HG02970 (cell line): Measurements from ENCODE around the gene RARB.

Experiments used
- ATAC-seq: cut with Tn5 transposase; IDR thresholded peaks from one replicate; pipeline ENCODE4 v1.9.1; 2021; ENCODE audit warnings: mild to moderate bottlenecking, moderate library complexity, moderate number of reproducible peaks; ENCODE audit not compliant: unreplicated experiment, low FRiP score

Gene RARB

GRCh38 chr3:25495726-25496253, 67.7 kb downstream of the RARB start:
- no peak for ATAC-seq

DNA sequence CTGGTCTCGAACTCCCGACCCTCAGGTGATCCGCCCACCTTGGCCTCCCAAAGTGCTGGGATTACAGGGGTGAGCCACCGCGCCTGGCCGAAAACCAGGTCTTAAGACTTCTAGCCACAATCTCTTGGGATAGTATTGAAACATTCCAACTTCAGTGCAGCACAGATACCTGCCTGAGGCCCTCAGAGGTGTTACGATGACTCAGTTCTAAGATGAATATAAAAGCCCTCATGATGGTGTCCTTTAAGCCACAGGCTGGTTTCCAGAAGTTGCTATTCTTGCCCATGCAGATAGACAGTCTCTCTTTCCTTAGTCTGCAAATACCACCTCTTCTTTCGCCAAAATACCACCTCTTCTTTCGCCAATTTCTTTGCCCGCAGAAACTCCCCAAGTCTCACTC, 69.0 kb downstream of the RARB start:
- no peak for ATAC-seq

GRCh38 chr3:25500706-25501210, 72.7 kb downstream of the RARB start:
- no peak for ATAC-seq

DNA sequence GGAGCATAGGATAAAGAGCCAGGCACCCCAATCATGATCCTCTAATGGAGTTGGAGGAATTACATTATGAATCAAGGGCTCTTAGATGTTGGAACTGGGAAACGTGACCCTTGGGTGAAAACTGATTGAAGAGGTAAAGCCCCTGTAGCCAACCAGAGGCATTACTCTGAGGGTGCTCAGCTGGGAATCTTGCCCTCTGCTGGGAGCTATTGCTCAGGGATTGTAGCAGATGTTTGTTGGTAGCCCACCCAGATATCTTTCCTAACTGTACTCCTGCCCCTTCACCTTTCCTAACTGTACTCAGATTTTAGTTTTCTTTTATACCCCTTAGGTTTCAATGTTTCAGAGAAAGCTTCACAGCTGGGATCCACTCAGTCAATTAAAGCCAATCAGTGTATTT, 74.2 kb downstream of the RARB start:
- ATAC-seq, result no peak

DNA sequence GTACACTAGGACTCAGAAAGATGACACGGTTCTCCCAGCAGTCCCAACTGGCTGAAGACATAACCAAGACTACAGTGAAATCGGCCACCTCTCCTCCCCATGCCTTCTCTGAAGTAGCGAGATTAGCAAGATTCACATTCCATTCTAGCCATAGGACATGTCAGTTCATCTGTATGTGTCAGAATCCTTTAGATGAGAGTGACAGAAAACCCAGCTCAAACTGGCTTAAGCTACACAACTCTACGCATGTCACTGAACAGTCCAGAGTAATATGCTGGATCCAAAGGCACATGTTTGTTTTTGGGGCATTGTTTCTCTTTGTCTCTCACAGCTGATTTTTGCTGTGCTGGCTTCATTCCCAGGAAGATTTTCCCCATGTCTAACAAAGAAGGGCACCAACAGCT, 75.8 kb downstream of the RARB start:
- ATAC-seq, result no peak

GRCh38 chr3:25505581-25505980, 77.5 kb downstream of the RARB start:
- no peak for ATAC-seq

- ATAC-seq, result no peak
These were observed 79.7 kb downstream of the RARB start for GRCh38 chr3:25507811-25508210.

- no peak for ATAC-seq
These were observed 80.4 kb downstream of the RARB start for GRCh38 chr3:25508433-25508832.

DNA sequence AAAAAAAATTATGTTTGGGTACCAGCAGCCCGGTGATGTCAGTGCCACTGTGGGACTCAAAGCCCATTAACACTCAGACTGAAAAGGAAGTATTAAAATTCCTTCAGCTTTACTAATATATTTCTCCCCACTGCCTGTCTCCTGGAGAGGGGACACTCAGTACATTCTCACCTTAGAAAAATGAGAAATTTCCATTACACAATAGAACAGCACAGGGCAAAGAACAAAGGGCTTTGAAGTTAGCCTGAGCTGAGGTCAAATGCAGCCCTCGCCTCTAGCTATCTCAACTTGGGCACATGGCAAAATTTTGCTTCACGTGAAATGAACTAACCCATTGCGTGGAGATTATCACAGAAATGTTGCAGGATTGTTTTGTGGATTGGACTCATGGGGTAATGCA, 80.8 kb downstream of the RARB start:
- ATAC-seq, result no peak

GRCh38 chr3:25510797-25511196, 82.7 kb downstream of the RARB start:
- no peak for ATAC-seq

DNA sequence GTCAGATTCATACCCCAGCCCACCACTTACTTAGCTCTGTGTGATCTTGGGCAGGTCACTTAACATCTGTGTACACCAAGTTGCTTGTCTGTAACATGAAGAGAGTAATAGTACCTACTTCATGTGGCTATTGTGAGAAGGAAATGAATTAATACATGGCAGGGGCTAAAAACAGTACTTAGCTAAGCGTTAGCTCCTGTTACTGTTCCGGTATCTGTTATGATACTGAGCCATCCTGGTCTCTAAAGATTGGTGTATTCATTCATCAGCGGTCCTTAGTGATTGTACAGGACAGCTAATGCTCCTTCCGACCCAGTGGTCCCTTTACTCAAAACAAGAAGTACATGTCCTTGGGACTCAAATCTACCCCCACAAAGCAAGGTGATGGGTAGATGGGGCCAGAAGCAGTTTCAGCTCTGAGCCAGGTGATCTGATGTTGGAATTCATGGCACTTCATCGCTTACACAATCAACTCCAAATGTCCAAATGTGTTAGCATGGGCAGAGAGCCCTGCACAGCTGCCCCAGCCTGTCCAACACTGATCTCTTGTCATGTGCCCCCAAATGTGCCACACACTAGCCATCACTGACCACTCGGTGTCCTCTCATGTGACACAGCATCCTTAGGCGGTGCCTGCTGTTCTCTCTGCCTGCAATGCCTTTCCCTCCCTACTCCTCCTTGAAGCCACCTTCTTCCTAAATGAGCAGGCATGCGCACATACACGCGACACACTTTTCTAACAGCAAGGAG, 84.1 kb downstream of the RARB start:
- ATAC-seq, result no peak

DNA sequence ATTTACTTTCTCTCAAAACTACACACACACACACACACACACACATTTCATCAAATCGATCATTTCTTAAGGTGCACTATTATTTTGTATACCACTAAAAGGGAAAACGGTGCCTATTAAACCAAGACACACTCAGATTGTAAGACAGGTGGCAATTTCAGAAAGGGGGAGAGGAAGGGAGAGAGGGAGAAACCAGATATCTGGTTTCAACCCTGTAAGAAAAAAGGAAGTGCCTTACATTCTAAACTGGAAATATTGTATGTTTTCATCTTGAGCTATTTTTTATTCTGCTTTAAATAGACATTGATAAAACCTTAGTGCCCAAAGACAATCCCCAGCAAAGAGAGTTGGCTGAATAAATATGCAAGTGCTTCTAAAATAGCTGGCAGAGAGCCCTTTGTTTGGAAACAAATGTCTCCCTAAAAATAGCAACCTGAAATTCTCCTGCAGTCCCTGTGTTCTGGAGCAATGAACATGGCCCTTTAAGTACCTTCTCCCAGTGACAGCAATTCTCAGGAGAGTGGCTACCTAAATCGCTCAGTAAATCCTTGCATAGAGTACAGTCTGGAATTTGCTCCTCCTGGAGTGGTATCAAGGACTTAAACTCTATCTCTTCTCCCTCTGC, 85.7 kb downstream of the RARB start:
- no peak for ATAC-seq

DNA sequence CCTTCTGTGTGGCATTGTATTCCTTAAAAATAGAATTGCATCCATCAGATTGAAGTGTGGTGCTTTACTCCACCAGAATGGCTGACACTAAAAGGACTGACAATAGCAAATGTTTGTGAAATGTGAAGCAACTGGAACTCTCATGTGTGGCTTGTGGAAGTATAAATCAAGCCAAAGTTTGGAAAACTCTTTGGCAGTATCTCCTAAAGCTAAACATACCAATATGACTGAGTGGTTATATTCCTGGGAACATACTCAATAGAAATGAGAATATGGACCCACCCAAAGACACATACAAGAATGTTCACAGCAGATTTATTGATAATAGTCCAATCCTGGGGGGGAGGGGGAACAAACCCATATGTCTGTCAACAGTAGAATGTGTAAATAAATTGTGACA, 87.1 kb downstream of the RARB start:
- no peak for ATAC-seq

DNA sequence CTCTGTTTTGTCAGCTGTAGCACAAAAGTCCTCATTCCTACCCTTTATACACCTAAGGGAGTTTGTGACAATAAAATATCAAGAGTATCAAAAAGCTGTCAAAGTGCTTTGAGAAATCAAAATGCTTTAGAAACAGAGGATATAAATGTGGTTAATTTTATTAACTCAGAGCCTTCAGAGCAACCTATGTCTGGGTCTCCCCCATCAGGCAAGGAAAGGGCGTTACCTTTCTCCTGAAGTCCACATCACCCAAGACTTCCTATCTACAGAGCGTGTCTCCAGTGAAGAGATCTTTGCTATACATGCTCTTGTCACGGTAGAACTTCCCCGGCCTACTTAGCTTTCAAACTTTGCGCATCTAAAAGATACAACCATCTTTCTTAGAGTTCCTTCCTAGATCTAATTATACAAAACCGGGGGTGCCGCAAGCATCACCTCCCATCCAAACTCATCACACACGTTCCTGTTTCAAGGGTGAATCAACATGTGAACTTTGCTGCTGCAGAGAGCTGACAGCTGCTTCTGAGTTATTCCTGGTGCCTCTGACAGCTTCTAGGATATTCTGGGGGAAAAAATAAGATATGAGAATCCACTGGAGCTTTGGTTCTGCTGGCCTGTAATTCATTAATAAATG, 93.0 kb downstream of the RARB start:
- no peak for ATAC-seq

DNA sequence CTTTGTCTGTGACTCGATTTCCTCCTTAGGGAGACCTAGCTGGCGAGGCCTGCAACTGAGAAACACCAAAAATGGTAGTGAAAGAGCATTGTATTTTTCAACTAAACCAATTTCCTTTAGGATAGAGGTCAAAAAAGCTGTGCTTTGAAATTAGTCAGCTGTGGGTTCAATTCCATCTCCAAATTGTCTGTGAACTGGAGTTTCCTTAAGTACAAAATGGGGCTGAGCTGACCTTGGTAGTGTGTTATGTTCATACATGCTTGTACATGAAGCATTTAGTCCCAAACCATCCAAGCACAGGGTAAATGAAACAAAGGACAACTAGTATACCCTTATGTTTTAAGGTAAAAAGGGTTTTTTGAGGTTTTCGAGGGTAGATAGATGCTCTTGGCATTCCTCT, 99.3 kb downstream of the RARB start:
- no peak for ATAC-seq

DNA sequence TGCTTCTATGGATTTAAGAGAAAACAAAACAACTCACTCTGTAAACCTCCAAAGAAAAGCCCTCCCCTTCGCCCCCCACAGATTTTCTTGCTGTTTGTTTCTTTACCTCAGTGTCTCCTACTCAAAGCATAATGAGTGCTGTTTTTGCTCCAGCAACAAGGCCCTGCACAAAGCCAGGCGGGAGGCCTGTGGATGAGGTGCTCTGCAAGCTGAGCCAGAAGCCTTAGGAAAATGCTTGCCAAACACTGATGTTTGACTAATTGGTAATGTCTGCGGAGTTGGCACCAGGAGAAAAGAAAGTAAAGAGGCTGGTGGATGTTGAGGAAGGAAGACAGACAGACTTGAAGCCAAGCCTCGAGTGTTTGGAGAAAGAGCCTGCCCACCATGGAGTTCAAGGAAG, 99.7 kb downstream of the RARB start:
- ATAC-seq, result no peak

GRCh38 chr3:25531971-25532370, 103.9 kb downstream of the RARB start:
- ATAC-seq, result no peak

DNA sequence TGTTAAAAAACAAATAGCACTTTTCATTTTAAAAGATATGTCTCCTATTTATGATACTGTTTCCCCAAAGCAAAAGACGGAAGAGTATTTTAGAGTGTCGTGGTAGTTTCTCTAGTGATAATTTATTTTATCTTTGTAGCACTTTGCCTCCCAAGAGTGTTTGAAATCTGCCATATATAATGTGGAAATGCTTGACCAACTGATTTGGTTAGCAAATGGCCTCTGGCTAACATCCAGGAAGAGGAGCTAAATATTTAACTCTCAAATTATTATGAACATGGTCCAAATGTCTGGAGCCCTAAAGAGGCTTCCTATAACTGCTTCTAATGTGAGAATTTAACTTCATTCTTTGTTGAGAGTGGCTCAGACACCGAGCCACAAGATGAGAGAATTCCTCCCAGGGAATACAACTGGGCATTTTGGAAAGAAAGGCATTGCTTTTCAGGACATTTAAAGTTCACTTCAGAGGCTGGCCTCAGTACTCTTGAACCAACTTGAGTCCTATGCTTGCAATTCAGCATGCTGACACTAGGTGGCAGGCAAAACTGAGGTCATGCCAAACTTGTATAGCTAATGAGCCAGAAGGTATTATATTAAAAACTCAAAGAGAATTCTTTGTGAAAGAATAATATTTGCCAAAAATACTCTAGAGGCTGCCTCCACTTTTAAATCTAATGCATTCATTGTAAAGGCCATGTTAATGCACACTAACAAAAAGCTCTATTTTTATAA, 104.5 kb downstream of the RARB start:
- no peak for ATAC-seq

GRCh38 chr3:25533399-25533798, 105.3 kb downstream of the RARB start:
- no peak for ATAC-seq

- no peak for ATAC-seq
These were observed 105.9 kb downstream of the RARB start for GRCh38 chr3:25534007-25534406.
